GM23338 (cell line): ENCODE measurements around the gene MAP4. TPM values are rescaled to one million over a fixed set of nuclear protein-coding genes. Genes with fewer than 3 reads are reported as not detected.

ENCODE experiments used
- ATAC-seq: fragments of 200-7000 bp; cut with Tn5 transposase; 3 replicates; pipeline ENCODE4 v1.9.1; 2020
- DNase-seq: peaks from one replicate; pipeline ENCODE4 v3.0.0-alpha.2; 2015; ENCODE audit warnings: low spot score
- H2AFZ ChIP-seq: fragments of 200-600 bp; sonication (generic); 2 replicates; pipeline ENCODE4 v1.8.0; 2016; ENCODE audit warnings: antibody characterized with exemption, mild to moderate bottlenecking, moderate library complexity
- H3F3A ChIP-seq: fragments of 200-600 bp; sonication (generic); replicated peaks from 2 replicates; pipeline ENCODE4 v1.8.0; 2017; ENCODE audit warnings: antibody characterized with exemption, mixed run types, low read depth
- H3K27ac ChIP-seq: fragments of 200-600 bp; sonication (generic); 2 replicates; pipeline ENCODE4 v1.6.1; 2016; ENCODE audit warnings: low read depth
- H3K27me3 ChIP-seq: fragments of 200-600 bp; sonication (generic); 2 replicates; pipeline ENCODE4 v1.8.0; 2016; ENCODE audit warnings: mild to moderate bottlenecking, mixed run types, moderate library complexity; ENCODE audit not compliant: insufficient read depth
- H3K36me3 ChIP-seq: fragments of 200-600 bp; sonication (generic); 2 replicates; pipeline ENCODE4 v1.8.0; 2016; ENCODE audit warnings: mild to moderate bottlenecking; ENCODE audit not compliant: insufficient read depth
- H3K4me1 ChIP-seq: fragments of 200-600 bp; sonication (generic); 2 replicates; pipeline ENCODE4 v1.8.0; 2016; ENCODE audit warnings: mild to moderate bottlenecking, moderate library complexity; ENCODE audit not compliant: insufficient read depth
- H3K4me2 ChIP-seq: fragments of 200-600 bp; sonication (generic); 2 replicates; pipeline ENCODE4 v1.7.1; 2017; ENCODE audit warnings: mixed run types
- H3K4me3 ChIP-seq: fragments of 200-600 bp; sonication (generic); 2 replicates; pipeline ENCODE4 v1.6.1; 2016; ENCODE audit warnings: mixed run types
- H3K79me2 ChIP-seq: fragments of 200-600 bp; sonication (generic); replicated peaks from 2 replicates; pipeline ENCODE4 v1.8.0; 2017; ENCODE audit warnings: mild to moderate bottlenecking; ENCODE audit not compliant: insufficient read depth
- H3K9me2 ChIP-seq: fragments of 200-600 bp; sonication (generic); 2 replicates; pipeline ENCODE4 v1.8.0; 2017; ENCODE audit not compliant: insufficient read depth
- H4K20me1 ChIP-seq: fragments of 200-600 bp; sonication (generic); replicated peaks from 2 replicates; pipeline ENCODE4 v1.8.0; 2017; ENCODE audit warnings: mild to moderate bottlenecking; ENCODE audit not compliant: insufficient read depth
- H3K27ac Mint-ChIP-seq: 2 replicates; pipeline ENCODE4 v1.8.0; 2020; ENCODE audit warnings: inconsistent platforms, mild to moderate bottlenecking, moderate library complexity, mixed read lengths
- H3K27me3 Mint-ChIP-seq: 3 replicates; pipeline ENCODE4 v1.8.0; 2022; ENCODE audit warnings: low read depth, mild to moderate bottlenecking, moderate library complexity, mixed read lengths, inconsistent platforms; ENCODE audit not compliant: insufficient read depth, poor library complexity
- H3K36me3 Mint-ChIP-seq: 3 replicates; pipeline ENCODE4 v1.8.0; 2021; ENCODE audit warnings: low read depth, mild to moderate bottlenecking, inconsistent platforms, moderate library complexity, mixed read lengths
- H3K4me1 Mint-ChIP-seq: 3 replicates; pipeline ENCODE4 v1.8.0; 2020; ENCODE audit warnings: mild to moderate bottlenecking, inconsistent platforms, mixed read lengths
- H3K4me3 Mint-ChIP-seq: 3 replicates; pipeline ENCODE4 v1.8.0; 2021; ENCODE audit warnings: moderate library complexity, mild to moderate bottlenecking, inconsistent platforms, mixed read lengths
- H3K9me3 Mint-ChIP-seq: 3 replicates; pipeline ENCODE4 v1.8.0; 2020; ENCODE audit warnings: moderate library complexity, mild to moderate bottlenecking, inconsistent platforms, mixed read lengths
- CREB1 ChIP-seq: fragments of 250-450 bp; sonication (Bioruptor Pico); IDR thresholded peaks from 2 replicates; pipeline ENCODE4 v1.5.0; 2020; ENCODE audit warnings: low read depth, mild to moderate bottlenecking, moderate library complexity
- EZH2 ChIP-seq: fragments of 200-600 bp; sonication (generic); IDR thresholded peaks from one replicate; pipeline ENCODE4 v1.8.0; 2017; ENCODE audit warnings: antibody characterized with exemption, mild to moderate bottlenecking, low read depth; ENCODE audit not compliant: unreplicated experiment
- EZH2phosphoT487 ChIP-seq: fragments of 200-600 bp; sonication (generic); IDR thresholded peaks from one replicate; pipeline ENCODE4 v1.8.1; 2018; ENCODE audit warnings: antibody characterized with exemption; ENCODE audit not compliant: unreplicated experiment
- JUNB ChIP-seq: IDR thresholded peaks from one replicate; pipeline ENCODE4 v1.6.1; 2016; ENCODE audit warnings: antibody characterized with exemption; ENCODE audit not compliant: unreplicated experiment
- NANOG ChIP-seq: IDR thresholded peaks from 2 replicates; pipeline ENCODE4 v1.6.1; 2016; ENCODE audit warnings: antibody characterized with exemption, borderline replicate concordance
- ZNF114 ChIP-seq: fragments of 250-450 bp; sonication (Bioruptor Pico); IDR thresholded peaks from 2 replicates; pipeline ENCODE4 v1.5.0; 2020; ENCODE audit warnings: mild to moderate bottlenecking, moderate library complexity
- ZNF331 ChIP-seq: fragments of 250-450 bp; sonication (Bioruptor Pico); IDR thresholded peaks from 2 replicates; pipeline ENCODE4 v1.5.0; 2020; ENCODE audit warnings: low read depth, mild to moderate bottlenecking, moderate library complexity
- polyA plus RNA-seq: library from polyadenylated mRNA; unstranded; fragments of >200 nt; fragmentation: Nextera tagmentation; extraction: Ambion mirVana; gene quantifications from 2 replicates; pipeline ENCODE4 v1.2.1, GENCODE V29; 2016
- total RNA-seq: library from RNA; depleted of rRNA; stranded (reverse); fragments of >200 nt; shearing (Covaris generic); gene quantifications from 2 replicates; pipeline ENCODE4 v1.2.3, GENCODE V29; 2014
- TF ChIP-seq, protein P1 (sequence below), 2 experiments: fragments of 200-600 bp in 1 of 2; sonication (generic) in 1 of 2; conservative IDR thresholded peaks; 2 replicates each; pipeline versions ENCODE4 v1.5.1 to v1.6.1; 2016 to 2017; ENCODE audit warnings: antibody characterized with exemption in 2 of 2, low read depth in 2 of 2, mild to moderate bottlenecking in 2 of 2, moderate library complexity in 1 of 2
- TF ChIP-seq, protein P2 (sequence below): IDR thresholded peaks from one replicate; pipeline ENCODE4 v1.6.1; 2018; ENCODE audit warnings: antibody characterized with exemption; ENCODE audit not compliant: unreplicated experiment
- TF ChIP-seq, protein P3 (sequence below): fragments of 250-450 bp; sonication (Bioruptor Pico); IDR thresholded peaks from 2 replicates; pipeline ENCODE4 v1.5.0; 2020; ENCODE audit warnings: mild to moderate bottlenecking, moderate library complexity

Gene MAP4
- total and polyA plus RNA-seq, 2 experiments from 2014 or later, result 103 to 113 TPM

DNA sequence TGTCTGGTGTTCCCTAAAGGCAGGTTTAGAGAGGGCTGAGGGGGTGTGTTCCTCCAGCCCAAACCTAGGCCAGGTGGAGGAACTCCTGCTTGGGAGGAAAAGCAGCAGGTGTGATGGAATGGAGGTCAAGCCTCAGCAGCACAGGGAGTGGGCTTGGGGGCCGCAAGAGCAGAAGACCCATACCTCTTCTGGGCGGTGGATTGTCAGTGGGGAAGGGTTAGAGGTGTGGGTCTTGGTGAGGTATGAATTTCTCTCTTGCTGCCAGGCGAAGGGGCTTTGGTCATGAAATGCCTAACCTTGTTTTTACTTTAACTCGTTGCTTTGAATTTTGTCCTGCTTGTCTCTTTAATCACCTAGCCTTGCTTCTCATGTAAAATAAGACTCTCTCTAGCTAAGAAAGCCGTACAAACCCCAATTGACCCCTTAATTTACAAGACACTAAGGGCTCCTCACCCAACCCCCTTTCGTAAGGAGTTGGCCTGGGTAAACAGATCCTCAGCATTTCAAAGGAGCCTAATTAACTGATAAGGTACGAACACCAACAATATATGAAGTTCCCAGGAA is 174.3 kb downstream of the MAP4 start:
- Histone ChIP-seq H3K27ac (peak overlapping the region; percentile 11; the same call in 1 of the 2 replicates), H3K4me1 (peaks cover 31% of the 10 kb centered on the region), H3K36me3 (peaks cover 50% of the 10 kb centered on the region), H3K4me3 (peak overlapping the region; percentile 19), H4K20me1 (peaks cover 77% of the 10 kb centered on the region), H3K27me3 (no peaks in the 10 kb centered on the region), H3K4me2 (peak overlapping the region; percentile 63), H3K79me2 (peaks cover 34% of the 10 kb centered on the region), H3K9me2 (no peaks in the 10 kb centered on the region), H3F3A (peaks cover 45% of the 10 kb centered on the region), H2AFZ (no peak overlapping the region)
- peaks cover 17% of the 10 kb centered on the region for H3K27me3 Mint-ChIP-seq
- peak overlapping the region; percentile 66 for H3K27ac Mint-ChIP-seq
- TF ChIP-seq NANOG (peak; percentile 60; the same call in 1 of the 2 replicates), ZNF114 (no peak)
- H3K4me3 Mint-ChIP-seq, result peak overlapping the region; percentile 60
- H3K9me3 Mint-ChIP-seq, result no peaks in the 10 kb centered on the region
- DNase-seq (peak; percentile 79), ATAC-seq (peak; percentile 57)
- peaks cover 39% of the 10 kb centered on the region for H3K4me1 Mint-ChIP-seq
- peaks cover 92% of the 10 kb centered on the region for H3K36me3 Mint-ChIP-seq

DNA sequence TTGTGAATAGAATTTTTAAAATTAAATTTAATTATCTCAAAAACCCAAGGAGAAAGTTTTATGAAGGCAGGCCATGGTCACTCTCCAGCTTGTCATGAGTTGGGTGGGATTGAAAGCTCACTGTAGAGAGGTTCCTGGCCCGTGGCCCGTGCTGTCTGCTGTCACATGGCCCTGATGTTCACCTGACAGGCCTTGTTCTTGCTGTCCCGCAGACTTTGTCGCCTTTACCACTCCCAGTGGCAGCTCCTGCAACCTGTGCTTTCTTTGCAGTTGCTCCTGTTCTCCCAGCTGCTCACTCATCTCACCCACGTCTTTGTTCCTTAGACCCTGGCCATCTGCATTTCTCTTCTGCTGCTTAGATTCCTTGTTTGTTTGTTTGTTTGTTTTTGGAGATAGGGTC is 177.7 kb downstream of the MAP4 start:
- DNase-seq (no peak), ATAC-seq (no peak)
- no peak overlapping the region for H3K4me3 Mint-ChIP-seq
- no peaks in the 10 kb centered on the region for H3K27me3 ChIP-seq
- H3K4me1 ChIP-seq, result peaks cover 31% of the 10 kb centered on the region
- H4K20me1 ChIP-seq, result peaks cover 63% of the 10 kb centered on the region
- no peak overlapping the region for H2AFZ ChIP-seq
- H3K4me2 ChIP-seq, result no peak overlapping the region
- H3K27ac Mint-ChIP-seq, result no peak overlapping the region
- no peaks in the 10 kb centered on the region for H3K9me2 ChIP-seq
- no peak overlapping the region for H3K4me3 ChIP-seq
- H3F3A ChIP-seq, result peaks cover 55% of the 10 kb centered on the region
- H3K27me3 Mint-ChIP-seq, result peaks cover 19% of the 10 kb centered on the region
- no peak overlapping the region for H3K27ac ChIP-seq
- peaks cover 31% of the 10 kb centered on the region for H3K79me2 ChIP-seq
- H3K36me3 Mint-ChIP-seq, result peaks cover 86% of the 10 kb centered on the region
- H3K9me3 Mint-ChIP-seq, result no peaks in the 10 kb centered on the region
- H3K36me3 ChIP-seq, result peaks cover 50% of the 10 kb centered on the region
- H3K4me1 Mint-ChIP-seq, result peaks cover 42% of the 10 kb centered on the region
- TF ChIP-seq, protein P1, sequence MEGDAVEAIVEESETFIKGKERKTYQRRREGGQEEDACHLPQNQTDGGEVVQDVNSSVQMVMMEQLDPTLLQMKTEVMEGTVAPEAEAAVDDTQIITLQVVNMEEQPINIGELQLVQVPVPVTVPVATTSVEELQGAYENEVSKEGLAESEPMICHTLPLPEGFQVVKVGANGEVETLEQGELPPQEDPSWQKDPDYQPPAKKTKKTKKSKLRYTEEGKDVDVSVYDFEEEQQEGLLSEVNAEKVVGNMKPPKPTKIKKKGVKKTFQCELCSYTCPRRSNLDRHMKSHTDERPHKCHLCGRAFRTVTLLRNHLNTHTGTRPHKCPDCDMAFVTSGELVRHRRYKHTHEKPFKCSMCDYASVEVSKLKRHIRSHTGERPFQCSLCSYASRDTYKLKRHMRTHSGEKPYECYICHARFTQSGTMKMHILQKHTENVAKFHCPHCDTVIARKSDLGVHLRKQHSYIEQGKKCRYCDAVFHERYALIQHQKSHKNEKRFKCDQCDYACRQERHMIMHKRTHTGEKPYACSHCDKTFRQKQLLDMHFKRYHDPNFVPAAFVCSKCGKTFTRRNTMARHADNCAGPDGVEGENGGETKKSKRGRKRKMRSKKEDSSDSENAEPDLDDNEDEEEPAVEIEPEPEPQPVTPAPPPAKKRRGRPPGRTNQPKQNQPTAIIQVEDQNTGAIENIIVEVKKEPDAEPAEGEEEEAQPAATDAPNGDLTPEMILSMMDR (conservative IDR thresholded peaks at IDR 0.05; ENCODE audit: low read depth in 2 of 2), result no peak
- TF ChIP-seq, protein P2, sequence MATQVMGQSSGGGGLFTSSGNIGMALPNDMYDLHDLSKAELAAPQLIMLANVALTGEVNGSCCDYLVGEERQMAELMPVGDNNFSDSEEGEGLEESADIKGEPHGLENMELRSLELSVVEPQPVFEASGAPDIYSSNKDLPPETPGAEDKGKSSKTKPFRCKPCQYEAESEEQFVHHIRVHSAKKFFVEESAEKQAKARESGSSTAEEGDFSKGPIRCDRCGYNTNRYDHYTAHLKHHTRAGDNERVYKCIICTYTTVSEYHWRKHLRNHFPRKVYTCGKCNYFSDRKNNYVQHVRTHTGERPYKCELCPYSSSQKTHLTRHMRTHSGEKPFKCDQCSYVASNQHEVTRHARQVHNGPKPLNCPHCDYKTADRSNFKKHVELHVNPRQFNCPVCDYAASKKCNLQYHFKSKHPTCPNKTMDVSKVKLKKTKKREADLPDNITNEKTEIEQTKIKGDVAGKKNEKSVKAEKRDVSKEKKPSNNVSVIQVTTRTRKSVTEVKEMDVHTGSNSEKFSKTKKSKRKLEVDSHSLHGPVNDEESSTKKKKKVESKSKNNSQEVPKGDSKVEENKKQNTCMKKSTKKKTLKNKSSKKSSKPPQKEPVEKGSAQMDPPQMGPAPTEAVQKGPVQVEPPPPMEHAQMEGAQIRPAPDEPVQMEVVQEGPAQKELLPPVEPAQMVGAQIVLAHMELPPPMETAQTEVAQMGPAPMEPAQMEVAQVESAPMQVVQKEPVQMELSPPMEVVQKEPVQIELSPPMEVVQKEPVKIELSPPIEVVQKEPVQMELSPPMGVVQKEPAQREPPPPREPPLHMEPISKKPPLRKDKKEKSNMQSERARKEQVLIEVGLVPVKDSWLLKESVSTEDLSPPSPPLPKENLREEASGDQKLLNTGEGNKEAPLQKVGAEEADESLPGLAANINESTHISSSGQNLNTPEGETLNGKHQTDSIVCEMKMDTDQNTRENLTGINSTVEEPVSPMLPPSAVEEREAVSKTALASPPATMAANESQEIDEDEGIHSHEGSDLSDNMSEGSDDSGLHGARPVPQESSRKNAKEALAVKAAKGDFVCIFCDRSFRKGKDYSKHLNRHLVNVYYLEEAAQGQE, result no peak
- TF ChIP-seq EZH2, result no peak
- TF ChIP-seq CREB1, result no peak
- TF ChIP-seq JUNB, result no peak
- no peak for TF ChIP-seq EZH2phosphoT487
- TF ChIP-seq, protein P3, sequence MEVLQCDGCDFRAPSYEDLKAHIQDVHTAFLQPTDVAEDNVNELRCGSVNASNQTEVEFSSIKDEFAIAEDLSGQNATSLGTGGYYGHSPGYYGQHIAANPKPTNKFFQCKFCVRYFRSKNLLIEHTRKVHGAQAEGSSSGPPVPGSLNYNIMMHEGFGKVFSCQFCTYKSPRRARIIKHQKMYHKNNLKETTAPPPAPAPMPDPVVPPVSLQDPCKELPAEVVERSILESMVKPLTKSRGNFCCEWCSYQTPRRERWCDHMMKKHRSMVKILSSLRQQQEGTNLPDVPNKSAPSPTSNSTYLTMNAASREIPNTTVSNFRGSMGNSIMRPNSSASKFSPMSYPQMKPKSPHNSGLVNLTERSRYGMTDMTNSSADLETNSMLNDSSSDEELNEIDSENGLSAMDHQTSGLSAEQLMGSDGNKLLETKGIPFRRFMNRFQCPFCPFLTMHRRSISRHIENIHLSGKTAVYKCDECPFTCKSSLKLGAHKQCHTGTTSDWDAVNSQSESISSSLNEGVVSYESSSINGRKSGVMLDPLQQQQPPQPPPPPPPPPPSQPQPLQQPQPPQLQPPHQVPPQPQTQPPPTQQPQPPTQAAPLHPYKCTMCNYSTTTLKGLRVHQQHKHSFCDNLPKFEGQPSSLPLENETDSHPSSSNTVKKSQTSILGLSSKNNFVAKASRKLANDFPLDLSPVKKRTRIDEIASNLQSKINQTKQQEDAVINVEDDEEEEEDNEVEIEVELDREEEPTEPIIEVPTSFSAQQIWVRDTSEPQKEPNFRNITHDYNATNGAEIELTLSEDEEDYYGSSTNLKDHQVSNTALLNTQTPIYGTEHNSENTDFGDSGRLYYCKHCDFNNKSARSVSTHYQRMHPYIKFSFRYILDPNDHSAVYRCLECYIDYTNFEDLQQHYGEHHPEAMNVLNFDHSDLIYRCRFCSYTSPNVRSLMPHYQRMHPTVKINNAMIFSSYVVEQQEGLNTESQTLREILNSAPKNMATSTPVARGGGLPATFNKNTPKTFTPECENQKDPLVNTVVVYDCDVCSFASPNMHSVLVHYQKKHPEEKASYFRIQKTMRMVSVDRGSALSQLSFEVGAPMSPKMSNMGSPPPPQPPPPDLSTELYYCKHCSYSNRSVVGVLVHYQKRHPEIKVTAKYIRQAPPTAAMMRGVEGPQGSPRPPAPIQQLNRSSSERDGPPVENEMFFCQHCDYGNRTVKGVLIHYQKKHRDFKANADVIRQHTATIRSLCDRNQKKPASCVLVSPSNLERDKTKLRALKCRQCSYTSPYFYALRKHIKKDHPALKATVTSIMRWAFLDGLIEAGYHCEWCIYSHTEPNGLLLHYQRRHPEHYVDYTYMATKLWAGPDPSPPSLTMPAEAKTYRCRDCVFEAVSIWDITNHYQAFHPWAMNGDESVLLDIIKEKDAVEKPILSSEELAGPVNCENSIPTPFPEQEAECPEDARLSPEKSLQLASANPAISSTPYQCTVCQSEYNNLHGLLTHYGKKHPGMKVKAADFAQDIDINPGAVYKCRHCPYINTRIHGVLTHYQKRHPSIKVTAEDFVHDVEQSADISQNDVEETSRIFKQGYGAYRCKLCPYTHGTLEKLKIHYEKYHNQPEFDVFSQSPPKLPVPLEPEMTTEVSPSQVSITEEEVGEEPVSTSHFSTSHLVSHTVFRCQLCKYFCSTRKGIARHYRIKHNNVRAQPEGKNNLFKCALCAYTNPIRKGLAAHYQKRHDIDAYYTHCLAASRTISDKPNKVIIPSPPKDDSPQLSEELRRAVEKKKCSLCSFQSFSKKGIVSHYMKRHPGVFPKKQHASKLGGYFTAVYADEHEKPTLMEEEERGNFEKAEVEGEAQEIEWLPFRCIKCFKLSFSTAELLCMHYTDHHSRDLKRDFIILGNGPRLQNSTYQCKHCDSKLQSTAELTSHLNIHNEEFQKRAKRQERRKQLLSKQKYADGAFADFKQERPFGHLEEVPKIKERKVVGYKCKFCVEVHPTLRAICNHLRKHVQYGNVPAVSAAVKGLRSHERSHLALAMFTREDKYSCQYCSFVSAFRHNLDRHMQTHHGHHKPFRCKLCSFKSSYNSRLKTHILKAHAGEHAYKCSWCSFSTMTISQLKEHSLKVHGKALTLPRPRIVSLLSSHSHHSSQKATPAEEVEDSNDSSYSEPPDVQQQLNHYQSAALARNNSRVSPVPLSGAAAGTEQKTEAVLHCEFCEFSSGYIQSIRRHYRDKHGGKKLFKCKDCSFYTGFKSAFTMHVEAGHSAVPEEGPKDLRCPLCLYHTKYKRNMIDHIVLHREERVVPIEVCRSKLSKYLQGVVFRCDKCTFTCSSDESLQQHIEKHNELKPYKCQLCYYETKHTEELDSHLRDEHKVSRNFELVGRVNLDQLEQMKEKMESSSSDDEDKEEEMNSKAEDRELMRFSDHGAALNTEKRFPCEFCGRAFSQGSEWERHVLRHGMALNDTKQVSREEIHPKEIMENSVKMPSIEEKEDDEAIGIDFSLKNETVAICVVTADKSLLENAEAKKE (CRISPR knock-in tag), result no peak
- no peak for TF ChIP-seq NANOG
- TF ChIP-seq ZNF331 (CRISPR knock-in tag), result no peak
